Lung (tissue), 12 donors: ENCODE results near the gene ARAP1. TPM values are rescaled to one million over a fixed set of nuclear protein-coding genes. Genes with fewer than 3 reads are reported as not detected.

ENCODE experiments used
- ATAC-seq: fragments of 200-7000 bp; cut with Tn5 transposase; one replicate; pipeline ENCODE4 v1.9.1; 2020; ENCODE audit warnings: moderate number of reproducible peaks; ENCODE audit not compliant: insufficient read depth, low FRiP score
- DNase-seq, 3 donors: peaks; one replicate each; pipeline ENCODE4 v3.0.0-alpha.2; 2013 to 2017
- H3K27ac ChIP-seq, 2 donors: one replicate each; pipeline ENCODE4 v1.5.1; 2013; ENCODE audit warnings: mild to moderate bottlenecking in 2 of 2, moderate library complexity in 2 of 2, control low read depth in 1 of 2, inconsistent platforms in 1 of 2, low read depth in 1 of 2, low read length in 1 of 2
- H3K27me3 ChIP-seq, 3 donors: one replicate each; pipeline ENCODE4 v1.5.1; 2013; ENCODE audit warnings: low read length in 2 of 3; ENCODE audit not compliant: control insufficient read depth in 3 of 3, insufficient read depth in 3 of 3
- H3K36me3 ChIP-seq, 4 donors: one replicate each; pipeline ENCODE4 v1.5.1; 2013; ENCODE audit warnings: low read length in 4 of 4, mild to moderate bottlenecking in 1 of 4, moderate library complexity in 1 of 4; ENCODE audit not compliant: control insufficient read depth in 4 of 4, insufficient read depth in 4 of 4
- H3K4me1 ChIP-seq, 5 donors: one replicate each; pipeline ENCODE4 v1.5.1; 2013; ENCODE audit warnings: low read length in 5 of 5, mild to moderate bottlenecking in 2 of 5, moderate library complexity in 1 of 5; ENCODE audit not compliant: control insufficient read depth in 5 of 5, insufficient read depth in 5 of 5
- H3K4me3 ChIP-seq: one replicate; pipeline ENCODE4 v1.5.1; 2013; ENCODE audit warnings: mild to moderate bottlenecking, control low read depth, moderate library complexity
- H3K9ac ChIP-seq, 2 donors: one replicate each; pipeline ENCODE4 v1.5.1; 2013; ENCODE audit warnings: low read length in 2 of 2, control low read depth in 1 of 2; ENCODE audit not compliant: insufficient read depth in 1 of 2
- H3K9me3 ChIP-seq, 4 donors: one replicate each; pipeline ENCODE4 v1.5.1; 2013; ENCODE audit warnings: low read length in 3 of 4, mild to moderate bottlenecking in 1 of 4, moderate library complexity in 1 of 4; ENCODE audit not compliant: control insufficient read depth in 4 of 4, insufficient read depth in 3 of 4
- WGBS, 2 donors: extraction: QIAGEN DNeasy Blood & Tissue Kit; methylation state at CpG; one replicate each; pipeline ENCODE4 v1.1.7; 2013; 5-methylcytosine and 5-hydroxymethylcytosine counted together
- polyA plus RNA-seq, 2 donors: library from polyadenylated mRNA; stranded (reverse); fragments of 200-250 nt; gene quantifications; one replicate each; pipeline ENCODE4 v1.2.1, GENCODE V29; 2013
- total RNA-seq, 2 donors: library from RNA; depleted of rRNA in 1 of 2; stranded (reverse); fragments of >200 nt in 1 of 2; gene quantifications; one replicate each; pipeline ENCODE4 v1.2.1, GENCODE V29; 2014 to 2021
- TF ChIP-seq, protein P1 (sequence below): IDR thresholded peaks from 2 replicates; pipeline ENCODE4 v1.5.1; 2012; ENCODE audit warnings: mild to moderate bottlenecking; ENCODE audit errors: control extremely low read depth, extremely low read depth
- donor health status: control.
- donor health status: control.
- donor health status: Bipolar disorder and iron deficiency.
- donor health status: healthy.
- donor health status: DM: yes; HTN: yes; CAD: no.

Gene ARAP1
- total and polyA plus RNA-seq, 4 donors = 134 to 218 (median 173) TPM

DNA sequence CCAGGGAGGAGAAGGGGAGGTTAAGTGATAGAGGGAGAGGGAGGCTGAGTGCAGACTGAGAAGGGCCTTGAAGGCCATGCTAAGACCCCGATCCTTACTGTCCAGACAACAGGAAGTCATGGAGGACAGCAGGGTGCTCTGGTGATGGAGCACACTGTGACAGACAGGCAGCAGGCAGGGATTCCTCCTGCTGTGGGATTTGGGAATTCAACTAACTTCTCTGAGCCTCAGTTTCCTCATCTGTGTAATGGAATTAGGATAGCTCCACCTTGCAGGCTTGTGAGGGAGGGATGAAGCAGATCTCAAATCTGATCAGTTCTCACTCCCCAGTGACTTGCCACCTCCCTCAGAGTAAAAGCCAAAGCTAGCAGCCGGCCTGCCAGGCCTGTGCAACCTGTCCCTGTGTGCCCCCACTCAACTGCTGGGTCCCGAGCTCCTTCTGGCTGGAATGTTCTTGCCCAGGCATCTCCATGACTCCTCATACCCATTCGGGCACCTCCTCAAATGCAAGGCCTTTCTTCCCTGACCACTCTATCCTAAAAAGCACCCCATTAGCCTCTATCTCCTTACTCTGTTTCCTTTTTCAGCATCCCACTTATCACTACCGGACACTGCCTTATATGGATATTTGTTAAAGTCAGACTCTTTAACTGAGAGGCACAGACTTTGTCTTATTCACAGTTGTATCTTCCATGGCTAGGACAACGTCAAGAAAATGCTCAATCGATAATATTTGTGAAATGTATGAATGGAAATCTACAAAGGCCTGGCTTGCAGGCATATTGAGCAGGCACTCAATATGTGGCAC is 9.5 kb downstream of the ARAP1 start:
- H3K4me1 ChIP-seq = peaks cover 0 to 36% (median 6%) of the 10 kb centered on the region in 5 donors
- no peak for DNase-seq
- WGBS, 2 donors = 78 to 86% methylated on average over 7 of the region's 7 CpGs
- no peaks in the 10 kb centered on the region for H3K36me3 ChIP-seq
- no peaks in the 10 kb centered on the region for H3K27me3 ChIP-seq
- H3K27ac ChIP-seq = peak overlapping the region in 1 of 2 donors; percentile 68
- no peak overlapping the region for H3K9ac ChIP-seq
- H3K9me3 ChIP-seq = no peaks in the 10 kb centered on the region
- H3K4me3 ChIP-seq = no peak overlapping the region
- TF ChIP-seq, protein P1, sequence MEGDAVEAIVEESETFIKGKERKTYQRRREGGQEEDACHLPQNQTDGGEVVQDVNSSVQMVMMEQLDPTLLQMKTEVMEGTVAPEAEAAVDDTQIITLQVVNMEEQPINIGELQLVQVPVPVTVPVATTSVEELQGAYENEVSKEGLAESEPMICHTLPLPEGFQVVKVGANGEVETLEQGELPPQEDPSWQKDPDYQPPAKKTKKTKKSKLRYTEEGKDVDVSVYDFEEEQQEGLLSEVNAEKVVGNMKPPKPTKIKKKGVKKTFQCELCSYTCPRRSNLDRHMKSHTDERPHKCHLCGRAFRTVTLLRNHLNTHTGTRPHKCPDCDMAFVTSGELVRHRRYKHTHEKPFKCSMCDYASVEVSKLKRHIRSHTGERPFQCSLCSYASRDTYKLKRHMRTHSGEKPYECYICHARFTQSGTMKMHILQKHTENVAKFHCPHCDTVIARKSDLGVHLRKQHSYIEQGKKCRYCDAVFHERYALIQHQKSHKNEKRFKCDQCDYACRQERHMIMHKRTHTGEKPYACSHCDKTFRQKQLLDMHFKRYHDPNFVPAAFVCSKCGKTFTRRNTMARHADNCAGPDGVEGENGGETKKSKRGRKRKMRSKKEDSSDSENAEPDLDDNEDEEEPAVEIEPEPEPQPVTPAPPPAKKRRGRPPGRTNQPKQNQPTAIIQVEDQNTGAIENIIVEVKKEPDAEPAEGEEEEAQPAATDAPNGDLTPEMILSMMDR = no peak
- no peak for ATAC-seq

DNA sequence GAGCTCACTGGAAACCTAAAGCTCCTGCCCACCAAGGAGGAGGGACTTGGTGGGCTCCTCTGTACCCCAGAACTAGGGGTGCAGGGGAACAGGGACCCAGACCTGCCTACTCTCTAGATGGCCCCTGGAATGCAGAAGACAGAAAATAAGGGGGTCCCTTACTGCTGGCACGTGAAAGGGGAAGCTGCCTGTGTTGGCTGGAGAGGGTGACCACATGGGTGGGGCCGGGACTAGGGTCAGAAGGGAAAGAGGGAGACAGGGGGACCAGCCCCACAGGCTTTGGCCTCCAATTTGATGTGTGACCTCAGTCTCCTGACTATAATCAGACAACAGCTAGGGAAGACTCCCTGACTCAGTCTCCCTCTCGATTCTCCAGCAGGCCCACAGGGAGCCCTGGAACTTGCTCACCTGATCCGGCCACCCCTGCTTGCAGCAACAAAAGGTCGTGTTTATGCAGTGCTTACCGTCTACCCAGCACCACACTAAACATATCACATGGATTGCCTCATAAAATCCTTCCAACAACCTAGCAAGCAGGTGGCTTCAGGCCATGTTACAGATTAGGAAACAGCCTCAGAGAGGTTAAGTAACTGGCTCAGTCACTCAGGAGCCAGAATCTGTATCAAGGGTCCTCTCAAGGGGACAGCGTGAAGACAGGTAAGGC is 10.2 kb downstream of the ARAP1 start:
- no peak overlapping the region for H3K4me3 ChIP-seq
- TF ChIP-seq, protein P1 = no peak

DNA sequence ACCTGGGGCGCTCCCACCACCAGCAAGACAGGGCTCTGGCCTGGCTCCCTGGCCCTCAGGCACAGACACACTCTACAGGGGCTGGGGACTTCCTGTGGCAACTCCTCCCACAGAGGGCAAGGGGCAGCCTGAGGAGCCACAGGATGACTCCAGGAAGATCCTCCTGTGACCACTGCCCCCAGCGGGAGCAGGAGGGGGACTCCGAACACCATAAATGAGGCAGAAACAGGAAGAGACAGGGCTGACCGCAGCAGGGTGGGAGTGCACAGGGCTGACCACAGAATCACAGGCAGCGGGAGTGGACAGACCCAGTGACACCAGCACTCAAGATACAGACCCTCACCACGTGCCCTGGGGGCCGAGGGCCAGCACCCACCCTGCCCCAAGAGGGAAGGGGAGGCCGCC is 10.8 kb downstream of the ARAP1 start:
- H3K9ac ChIP-seq = no peak overlapping the region

More for the DNA sequence above, 10.2 kb downstream of the ARAP1 start:
- Histone ChIP-seq H3K27me3 (no peaks in the 10 kb centered on the region), H3K9me3 (no peaks in the 10 kb centered on the region), H3K4me1 (peaks cover 0 to 42% (median 6%) of the 10 kb centered on the region in 5 donors), H3K36me3 (no peaks in the 10 kb centered on the region), H3K9ac (no peak overlapping the region), H3K27ac (peak overlapping the region in 1 of 2 donors; percentile 83)
- DNase-seq (no peak), ATAC-seq (no peak)
- WGBS, 2 donors = 40 to 51% methylated on average over 7 of the region's 7 CpGs

More for the DNA sequence above, 10.8 kb downstream of the ARAP1 start:
- TF ChIP-seq, protein P1 = no peak
- WGBS, 2 donors = 39 to 57% methylated on average over 7 to 8 of the region's 8 CpGs
- H3K9me3 ChIP-seq = no peaks in the 10 kb centered on the region
- H3K36me3 ChIP-seq = no peaks in the 10 kb centered on the region
- DNase-seq (no peak), ATAC-seq (no peak)
- H3K4me3 ChIP-seq = no peak overlapping the region
- H3K4me1 ChIP-seq = peaks cover 0 to 47% (median 9%) of the 10 kb centered on the region in 5 donors
- H3K27me3 ChIP-seq = no peaks in the 10 kb centered on the region
- H3K27ac ChIP-seq = peak overlapping the region in 1 of 2 donors; percentile 83
